Measurements from ENCODE around the gene TMEM91.

TMEM91 gene

DNA sequence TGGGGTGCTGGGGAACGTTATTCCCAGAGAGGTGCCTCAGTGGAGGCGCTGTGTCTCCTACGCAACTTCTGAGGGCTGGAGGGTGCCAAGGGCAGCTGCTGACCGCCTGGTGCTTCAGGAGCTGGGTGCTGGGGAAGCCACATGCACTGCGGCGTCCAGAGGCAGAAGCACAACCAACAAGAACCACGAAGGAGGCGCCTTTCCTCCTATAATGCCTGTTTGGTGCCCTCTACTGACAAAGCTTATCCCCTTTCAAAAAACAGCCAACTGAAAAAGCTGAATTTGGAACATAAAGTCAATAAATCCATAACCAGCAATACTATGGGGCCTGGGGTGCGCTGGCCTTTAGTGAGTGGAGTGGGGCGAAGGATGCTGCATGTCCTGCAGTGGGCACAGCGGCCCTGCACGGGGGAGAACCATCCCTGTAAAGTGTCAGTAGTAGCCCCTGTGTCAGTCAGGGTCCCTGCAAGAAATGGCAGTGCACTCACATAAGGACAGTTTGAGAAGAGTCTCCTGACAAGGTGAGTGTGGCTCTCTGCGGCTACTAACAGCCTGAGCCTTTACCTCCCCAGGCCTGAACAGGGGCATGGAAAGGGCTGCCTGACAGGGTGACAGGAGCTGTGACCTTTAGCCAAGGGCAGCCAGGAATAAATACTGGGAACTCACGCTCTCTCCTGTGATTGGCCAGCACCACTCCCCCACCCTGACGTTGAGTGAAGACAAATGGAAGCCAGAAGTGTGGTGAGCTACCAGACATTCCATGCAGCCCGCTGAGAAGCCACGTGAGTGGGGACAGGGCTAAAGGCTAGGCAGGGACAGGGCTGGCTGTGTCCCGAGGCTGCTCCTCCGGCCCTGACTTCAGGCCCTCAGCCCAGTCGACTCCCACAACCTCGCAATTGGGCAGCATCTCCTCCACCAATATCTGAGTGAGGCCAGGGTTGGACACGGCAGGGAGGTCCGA is 55.4 kb downstream of the TMEM91 start:
- DNase-seq (ENCODE audit: low read depth in 2 of 2), result no peak

DNA sequence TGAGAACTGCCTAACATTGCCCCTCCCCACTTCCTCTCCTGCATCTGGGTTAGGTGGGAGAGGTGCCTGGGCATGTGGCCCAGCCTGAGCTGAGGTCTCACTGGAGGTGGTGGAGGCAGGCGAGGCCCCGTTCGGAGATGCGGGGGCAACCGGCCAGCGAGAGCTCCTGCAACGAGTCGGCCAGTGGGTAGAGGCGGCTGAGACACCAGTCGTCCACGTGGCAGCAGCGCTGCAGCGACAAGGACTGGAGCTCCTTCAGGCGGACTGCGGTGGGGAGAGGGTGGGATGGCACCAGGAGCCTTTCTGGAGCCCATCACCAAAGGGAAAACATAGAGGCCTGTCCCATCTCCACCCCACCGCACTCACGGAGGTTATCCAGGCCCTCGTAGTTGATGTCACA is 56.8 kb downstream of the TMEM91 start:
- no peak for DNase-seq (ENCODE audit: low read depth in 2 of 2)
